Stimulated activated CD8-positive, alpha-beta memory T cell treated with anti-CD3 and anti-CD28 coated beads, Interleukin-4, amount 100 ng/mL, for 48 hours (primary cell): ENCODE measurements around the gene TFAP2B.

Source experiments
- DNase-seq: peaks from one replicate; pipeline ENCODE4 v3.0.0-alpha.2; 2020

TFAP2B gene

DNA sequence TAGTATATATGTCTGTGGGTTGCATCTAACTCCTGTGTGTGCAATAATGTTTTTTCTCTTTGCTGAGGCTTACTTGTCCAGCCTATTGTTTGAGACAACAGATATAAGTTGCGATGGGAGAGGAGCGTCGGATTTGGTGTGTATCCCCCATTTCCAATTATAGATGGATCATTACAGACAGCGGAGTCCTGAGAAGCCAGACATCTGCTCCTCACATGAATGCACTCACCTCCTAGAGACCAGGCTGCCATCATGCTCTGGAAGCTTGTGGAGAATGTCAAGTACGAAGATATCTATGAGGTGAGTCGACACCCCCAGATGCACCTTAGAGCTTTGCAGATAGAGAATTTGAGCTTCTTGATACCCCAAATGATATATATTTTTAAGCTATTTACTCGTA is at the start of gene TFAP2B:
TFAP2B (plus strand) TSS at position 199 of the 400 bp plus-strand sequence; CDS start at position 220, 21 bp downstream.
- no peak for DNase-seq

DNA sequence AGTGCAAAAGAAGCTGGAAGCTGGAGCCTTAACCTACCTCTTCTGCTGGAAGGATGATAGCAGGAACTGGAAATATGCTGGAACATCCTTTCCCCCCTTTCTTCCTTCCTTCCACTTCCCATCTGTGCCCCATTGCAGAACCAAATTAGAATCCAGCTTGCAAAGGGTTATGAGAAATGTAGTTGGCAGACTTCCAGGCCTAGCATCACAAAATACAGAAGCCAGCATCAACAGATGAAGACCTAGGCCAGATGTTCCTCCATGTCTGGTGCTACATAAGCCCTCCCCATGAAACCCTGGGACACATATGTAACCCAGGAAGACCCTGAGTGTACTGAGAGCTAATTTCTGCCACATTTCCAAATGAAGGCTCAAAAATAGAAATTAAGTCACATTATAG is 40.0 kb upstream of the TFAP2B start:
- DNase-seq: no peak

DNA sequence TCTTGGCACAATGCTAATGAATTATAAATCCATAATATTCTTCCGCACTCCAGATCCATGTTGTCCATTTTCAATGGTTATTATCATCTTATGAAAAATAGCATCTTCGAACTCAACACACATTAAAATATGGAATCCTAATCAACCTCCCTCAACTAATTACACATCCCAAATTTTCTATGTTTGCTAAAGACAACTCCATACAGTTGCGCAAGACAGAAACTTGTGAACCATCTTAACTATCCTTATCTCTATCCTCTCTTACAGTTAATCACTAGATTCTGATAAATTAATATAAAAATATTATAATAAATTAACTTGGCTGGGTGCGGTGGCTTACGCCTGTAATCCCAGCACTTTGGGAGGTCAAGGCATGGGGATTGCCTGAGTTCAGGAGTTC is 38.3 kb upstream of the TFAP2B start:
- DNase-seq: no peak

- DNase-seq: no peak
These were observed 32.8 kb upstream of the TFAP2B start for GRCh38 chr6:50785921-50786320.

GRCh38 chr6:50791900-50792508 is 26.7 kb upstream of the TFAP2B start:
- no peak for DNase-seq

DNA sequence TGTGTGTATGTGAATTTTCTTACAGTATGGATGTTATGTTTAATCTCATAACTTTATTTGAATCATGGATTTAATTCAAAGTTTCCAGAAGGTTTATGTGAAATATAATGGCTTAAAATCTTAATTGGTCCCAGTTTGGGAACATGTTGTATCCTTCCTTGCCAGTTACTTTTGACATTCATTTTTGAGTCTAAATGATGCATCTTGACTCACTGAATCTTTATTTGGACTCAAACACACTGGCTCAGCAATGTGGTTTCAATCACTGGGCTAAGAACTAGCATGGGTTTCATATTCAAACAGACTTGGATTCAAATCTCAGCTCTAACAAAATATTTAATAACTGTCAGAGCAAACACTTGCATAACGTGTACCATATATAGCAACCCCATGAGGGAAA is 25.9 kb upstream of the TFAP2B start:
- DNase-seq: no peak

GRCh38 chr6:50795574-50795973 is 23.1 kb upstream of the TFAP2B start:
- no peak for DNase-seq

DNA sequence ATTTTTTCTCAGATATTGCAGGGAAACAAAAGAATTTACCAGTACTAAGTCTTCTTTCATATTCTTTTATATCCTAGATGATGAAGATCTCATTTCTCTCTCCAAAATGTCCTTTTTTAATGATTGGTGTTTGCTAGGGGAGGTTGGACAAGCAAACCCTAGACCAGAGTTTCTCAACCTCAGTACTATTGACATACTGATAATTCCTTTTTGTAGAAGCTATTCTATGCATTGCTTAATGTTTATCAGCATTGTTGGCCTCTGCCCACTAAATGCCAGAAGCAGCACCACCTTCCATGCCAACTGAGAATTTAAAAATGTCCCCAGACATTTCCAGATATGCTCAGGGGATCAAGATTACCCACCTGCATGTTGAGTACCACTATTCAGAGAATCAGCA is 14.4 kb upstream of the TFAP2B start:
- DNase-seq: no peak

- DNase-seq: no peak
These were observed 11.6 kb upstream of the TFAP2B start for GRCh38 chr6:50807035-50807434.

GRCh38 chr6:50815436-50816114 is 3.1 kb upstream of the TFAP2B start:
- DNase-seq: no peak

GRCh38 chr6:50816115-50816675 is 2.5 kb upstream of the TFAP2B start:
- peak; percentile 81 for DNase-seq

GRCh38 chr6:50816947-50817645 is 1.6 kb upstream of the TFAP2B start:
- DNase-seq: no peak

DNA sequence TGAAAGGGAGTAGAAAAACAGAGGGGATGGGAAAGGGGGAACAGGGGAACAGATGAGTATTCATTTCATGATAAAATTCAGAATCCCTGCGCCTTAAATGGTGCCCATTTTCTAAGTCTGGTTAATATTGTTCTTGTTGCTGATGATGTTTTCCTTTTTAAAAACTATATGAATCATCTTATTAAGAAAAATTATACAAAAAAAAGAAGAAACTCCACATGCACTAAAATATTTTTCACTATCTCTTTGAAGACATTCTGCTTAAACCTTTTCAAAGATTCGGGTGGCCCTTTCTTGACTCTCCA is 1.1 kb upstream of the TFAP2B start:
- DNase-seq: no peak

- DNase-seq: no peak
These were observed 651 bp upstream of the TFAP2B start for GRCh38 chr6:50818020-50818419.

DNA sequence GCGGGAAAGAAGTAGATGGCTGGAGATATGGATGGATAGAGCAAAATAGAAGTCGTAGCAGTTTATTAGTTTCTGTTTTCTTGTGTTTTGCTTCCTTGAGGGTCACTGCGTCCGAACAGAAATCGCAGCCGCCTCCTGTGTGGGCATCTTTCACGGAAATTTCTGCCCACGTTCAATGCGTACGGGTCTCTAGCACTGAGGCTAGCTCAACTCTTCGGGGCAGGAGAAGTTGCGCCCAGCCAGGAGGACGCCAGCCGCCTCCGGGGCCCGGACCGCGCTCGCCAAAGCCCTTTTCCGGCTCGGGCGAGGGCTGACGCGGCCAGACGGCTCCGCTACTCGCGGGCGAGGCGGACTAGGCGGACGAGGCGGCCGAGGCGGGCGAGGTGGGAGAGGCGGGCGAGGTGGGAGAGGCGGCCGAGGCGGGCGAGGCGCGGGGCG is 814 bp downstream of the TFAP2B start:
- peak; percentile 25 for DNase-seq

- no peak for DNase-seq
These were observed 1.5 kb downstream of the TFAP2B start for GRCh38 chr6:50819904-50820868.

DNA sequence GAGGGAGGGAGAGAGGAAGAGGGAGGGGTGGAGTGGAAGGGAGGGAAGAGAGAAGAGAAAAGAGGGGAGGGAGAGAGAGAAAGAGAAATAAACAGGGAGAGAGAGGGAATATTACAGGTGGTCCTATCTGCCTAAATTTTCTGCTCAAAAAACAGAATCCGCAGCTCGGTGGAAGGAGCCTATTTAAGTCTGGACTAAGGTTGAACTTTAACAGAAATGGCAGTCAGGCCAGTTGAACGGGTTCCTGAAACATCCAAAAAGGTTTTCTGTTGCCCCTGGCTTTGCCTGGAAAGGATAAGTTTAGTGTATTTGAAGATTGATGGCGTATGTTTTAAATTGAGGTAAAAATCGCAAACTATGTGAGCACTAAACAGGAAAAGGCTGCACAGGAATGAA is 2.2 kb downstream of the TFAP2B start:
- no peak for DNase-seq

DNA sequence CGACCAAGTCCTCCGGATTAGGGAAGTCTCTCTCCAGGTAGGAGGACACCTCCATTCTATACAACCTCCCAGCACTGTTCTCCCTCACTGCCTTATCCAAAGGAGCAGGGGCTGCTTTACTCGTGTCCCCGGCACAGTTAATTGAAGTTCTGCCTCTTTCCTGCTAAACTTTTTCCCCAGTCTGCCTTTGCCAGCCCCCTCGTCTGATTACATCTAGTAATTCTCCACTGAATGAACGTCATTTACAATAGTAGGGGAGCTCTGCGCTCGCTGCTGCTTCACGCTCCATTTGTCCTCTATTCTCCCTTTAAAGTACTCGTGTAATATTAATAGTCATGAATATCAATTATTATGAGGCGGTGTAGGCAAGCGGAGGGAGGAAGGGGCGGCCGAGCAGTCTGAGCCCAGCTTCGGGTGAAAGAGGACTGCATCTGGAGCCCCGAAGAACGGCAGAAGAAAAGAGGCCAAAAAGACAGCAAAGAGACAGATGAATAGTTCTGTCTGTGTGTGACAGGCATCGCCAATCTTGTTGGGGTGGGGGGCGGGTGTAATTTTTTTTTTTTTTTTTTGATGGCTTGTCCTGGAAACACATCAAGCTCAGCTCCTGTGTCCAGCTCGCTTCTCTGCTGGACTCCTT is 2.9 kb downstream of the TFAP2B start:
- DNase-seq: no peak

GRCh38 chr6:50822078-50822476 is 3.4 kb downstream of the TFAP2B start:
- no peak for DNase-seq

GRCh38 chr6:50823094-50823920 is 4.6 kb downstream of the TFAP2B start:
- no peak for DNase-seq

DNA sequence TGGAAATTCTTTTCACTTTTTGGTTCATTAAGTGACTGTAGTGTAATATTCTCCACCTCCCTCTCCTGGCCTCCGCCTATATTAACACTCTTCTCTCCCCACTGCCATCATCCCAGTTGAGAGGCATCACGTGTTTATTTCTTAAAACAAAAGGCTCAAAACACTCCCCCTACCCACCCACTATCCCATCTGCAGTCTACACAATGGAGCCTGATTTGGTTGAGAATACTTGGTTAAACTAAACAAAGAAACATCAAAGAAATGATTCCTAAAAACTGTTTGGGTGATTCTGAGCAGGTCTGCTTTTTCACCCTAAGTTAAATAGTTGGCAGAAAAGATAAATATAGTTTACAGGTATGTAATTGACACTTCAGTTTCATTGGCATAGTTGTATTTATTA is 5.9 kb downstream of the TFAP2B start:
- no peak for DNase-seq
